GM19452 (cell line): ENCODE results near the gene LMLN.
"Not testable (repeated sequence)": the region's sequence is repeated elsewhere in the genome, so short reads cannot be mapped to it uniquely, and the experiment has no call there.

Source experiments
- ATAC-seq: cut with Tn5 transposase; IDR thresholded peaks from one replicate; pipeline ENCODE4 v1.9.1; 2021; ENCODE audit not compliant: unreplicated experiment

Gene LMLN

GRCh38 chr3:197955892-197956477 lies 4.0 kb upstream of the LMLN start:
- no peak for ATAC-seq

- ATAC-seq = no peak
Measured at GRCh38 chr3:197956626-197956988, 3.4 kb upstream of the LMLN start.

- ATAC-seq = no peak
Measured at GRCh38 chr3:197957790-197958133, 2.3 kb upstream of the LMLN start.

DNA sequence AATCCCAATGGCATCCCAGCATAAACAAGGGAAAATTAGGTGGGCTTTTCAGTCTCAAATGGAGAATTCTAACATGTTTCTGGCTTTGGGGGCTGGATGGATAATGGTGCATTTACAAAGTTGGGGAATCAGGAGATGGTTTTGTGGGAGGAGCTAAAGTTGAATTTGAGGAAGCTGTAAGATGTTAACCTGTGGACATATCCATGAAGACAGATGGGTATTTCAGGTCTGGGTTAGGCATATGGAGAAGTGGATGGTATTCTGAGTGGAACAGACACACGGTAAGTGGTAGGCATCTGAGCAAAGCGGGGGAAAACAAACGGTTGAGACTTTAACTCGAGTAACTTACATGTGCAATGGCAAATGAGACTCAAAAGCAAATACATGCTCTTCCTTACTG lies 1.7 kb upstream of the LMLN start:
- ATAC-seq = no peak

DNA sequence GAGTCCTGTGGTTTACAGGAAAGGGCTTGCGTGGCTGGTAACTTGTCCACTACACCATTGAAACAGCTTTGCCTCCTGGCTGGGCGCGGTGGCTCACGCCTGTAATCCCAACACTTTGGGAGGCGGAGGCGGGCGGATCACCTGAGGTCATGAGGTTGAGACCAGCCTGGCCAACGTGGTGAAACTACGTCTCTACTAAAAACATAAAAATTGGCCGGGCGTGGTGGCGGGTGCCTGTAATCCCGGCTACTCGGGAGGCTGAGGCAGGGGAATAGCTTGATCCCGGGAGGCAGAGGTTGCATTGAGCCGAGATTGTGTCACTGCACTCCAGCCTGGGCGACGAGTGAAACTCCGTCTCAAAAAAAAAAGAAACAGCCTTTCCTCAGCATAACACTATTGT lies 1.2 kb upstream of the LMLN start:
- not testable (repeated sequence) for ATAC-seq

GRCh38 chr3:197959500-197959890 lies 522 bp upstream of the LMLN start:
- no peak for ATAC-seq

- no peak for ATAC-seq
Measured at GRCh38 chr3:197960694-197961581, 921 bp downstream of the LMLN start.

DNA sequence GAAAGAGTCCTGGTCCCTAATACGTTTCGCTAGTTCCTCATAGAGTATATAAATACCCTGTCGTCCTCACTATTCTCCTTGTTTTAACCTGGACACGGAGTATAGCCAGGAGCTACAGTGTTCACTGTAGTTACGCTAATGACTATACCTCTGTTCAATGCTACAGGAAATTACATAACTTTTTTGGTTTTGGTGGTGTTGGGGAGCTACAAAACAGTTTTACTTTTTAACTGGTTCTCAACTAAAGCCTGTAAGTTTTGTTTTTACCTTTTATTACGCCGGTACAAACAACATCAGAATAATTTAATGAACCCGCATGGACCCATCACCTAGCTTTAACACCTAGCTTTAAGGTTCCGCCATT lies 1.5 kb downstream of the LMLN start:
- ATAC-seq = no peak

DNA sequence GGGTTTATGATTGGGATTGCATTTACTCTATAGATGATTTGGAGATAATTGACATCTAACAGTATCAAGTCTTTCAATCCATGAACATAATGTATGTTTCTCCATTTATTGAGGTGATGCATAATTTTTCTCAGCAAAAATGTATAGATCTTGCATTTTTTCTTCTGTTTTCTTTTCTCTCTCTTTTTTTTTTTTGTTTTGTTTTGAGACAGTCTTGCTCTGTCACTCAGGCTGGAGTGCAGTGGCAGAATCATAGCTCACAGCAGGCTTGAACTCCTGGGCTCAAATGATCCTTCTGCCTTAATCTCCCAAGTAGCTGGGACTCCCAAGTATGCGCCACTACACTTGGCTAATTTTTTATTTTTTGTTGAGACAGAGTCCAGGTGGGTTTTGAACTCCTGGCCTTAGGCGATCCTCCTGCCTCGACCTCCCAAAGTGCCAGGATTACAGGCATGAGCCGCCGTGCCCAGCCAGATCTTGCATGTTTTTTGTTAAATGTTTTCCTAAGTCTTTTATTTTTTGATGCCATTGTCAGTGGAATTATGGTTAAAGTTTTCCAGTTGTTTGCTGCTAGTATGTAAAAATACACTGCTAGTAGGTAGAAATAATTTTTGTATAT lies 3.1 kb downstream of the LMLN start:
- ATAC-seq = no peak

GRCh38 chr3:197967337-197967989 lies 7.4 kb downstream of the LMLN start:
- ATAC-seq = not testable (repeated sequence)

DNA sequence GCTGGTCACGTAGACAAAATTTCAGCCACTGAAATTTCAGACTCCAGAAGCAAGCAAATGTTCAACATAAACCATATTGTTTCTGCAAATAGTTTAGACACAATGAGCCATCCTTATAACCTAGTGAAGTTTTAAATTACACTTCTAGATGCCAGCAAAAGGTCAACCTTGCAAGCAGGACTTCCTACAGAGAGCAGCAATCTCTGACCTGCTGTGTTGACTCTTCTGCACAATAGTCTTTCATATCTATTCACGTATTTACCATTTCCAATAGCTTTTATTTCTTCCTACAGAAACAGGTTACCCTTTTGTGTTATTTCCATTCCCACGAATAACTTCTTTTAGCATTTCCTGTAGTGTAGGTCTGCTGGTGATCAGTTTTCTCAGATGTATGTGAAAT lies 10.6 kb downstream of the LMLN start:
- ATAC-seq = no peak

DNA sequence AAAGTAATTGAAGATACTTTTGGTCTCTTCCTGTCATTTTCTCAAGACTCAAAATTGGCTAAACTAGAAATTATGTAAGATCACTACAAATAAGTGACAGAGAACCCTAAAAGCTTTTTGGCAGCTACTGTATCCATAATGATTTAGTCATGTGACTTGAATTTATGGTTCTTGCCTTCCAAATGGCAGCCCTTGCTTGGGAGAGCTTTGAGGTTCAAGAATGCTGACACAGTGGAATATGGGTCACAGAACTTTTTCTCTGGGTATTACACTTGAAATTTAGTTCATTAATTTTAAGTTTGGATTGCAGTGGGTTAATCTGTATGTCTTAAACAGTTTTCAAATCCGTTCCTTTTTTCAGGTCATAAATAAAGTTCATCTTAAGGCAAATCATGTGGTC lies 14.0 kb downstream of the LMLN start:
- ATAC-seq = no peak

- ATAC-seq = no peak
Measured at GRCh38 chr3:197975311-197975710, 15.3 kb downstream of the LMLN start.

DNA sequence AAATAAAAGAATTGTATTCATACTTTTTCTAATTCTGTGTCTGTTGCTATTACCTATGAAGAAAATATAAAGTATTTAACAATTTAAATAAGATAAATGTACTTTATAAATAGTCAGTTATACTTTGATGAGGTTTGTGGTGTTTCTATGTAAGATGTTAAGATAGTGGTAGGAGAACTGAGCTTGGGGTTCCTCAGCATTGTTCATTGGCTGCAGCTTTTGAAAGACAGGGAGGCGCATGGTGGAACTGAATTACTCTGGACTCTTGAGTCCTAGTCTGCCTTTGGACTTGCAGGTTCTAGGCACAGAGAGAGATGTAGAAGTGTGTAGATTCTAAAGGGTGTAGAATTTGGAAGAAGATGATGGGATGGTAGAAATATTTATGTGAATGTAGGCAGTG lies 23.1 kb downstream of the LMLN start:
- no peak for ATAC-seq

GRCh38 chr3:197989651-197990050 lies 29.6 kb downstream of the LMLN start:
- ATAC-seq = no peak

DNA sequence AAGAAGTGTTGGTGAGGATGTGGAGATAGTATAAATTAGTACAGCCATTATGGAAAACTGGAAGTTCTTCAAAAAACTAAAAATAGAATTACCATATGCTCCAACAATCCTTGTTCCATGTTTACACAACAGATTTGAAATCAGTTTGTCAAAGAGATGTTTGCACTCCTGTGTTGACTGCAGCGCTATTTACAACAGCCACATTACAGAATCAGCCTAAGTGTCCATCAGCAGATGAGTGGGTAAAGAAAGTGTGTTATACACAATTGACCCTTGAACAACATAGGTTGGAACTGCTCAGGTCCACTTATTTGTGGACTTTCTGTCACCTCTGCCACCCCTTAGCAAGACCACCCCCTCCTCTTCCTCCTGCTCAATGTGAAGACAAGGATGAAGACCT lies 34.7 kb downstream of the LMLN start:
- ATAC-seq = no peak

DNA sequence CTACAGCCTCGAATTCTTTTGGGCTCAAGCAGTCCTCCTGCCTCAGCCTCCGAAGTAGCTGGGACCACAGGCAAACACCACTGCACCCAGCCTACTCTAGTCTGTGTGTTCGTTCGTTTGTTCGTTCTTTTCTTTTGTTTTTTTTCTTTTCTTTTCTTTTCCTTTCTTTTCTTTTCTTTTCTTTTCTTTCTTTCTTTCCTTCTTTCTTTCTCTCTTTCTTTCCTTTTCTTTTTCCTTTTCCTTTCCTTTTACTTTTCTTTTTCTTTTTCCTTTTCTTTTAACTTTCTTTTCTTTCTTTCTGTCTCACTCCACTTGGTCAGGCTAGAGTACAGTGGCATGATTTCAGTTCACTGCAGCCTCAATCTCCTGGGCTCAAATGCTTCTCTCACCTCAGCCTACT lies 36.8 kb downstream of the LMLN start:
- no peak for ATAC-seq

DNA sequence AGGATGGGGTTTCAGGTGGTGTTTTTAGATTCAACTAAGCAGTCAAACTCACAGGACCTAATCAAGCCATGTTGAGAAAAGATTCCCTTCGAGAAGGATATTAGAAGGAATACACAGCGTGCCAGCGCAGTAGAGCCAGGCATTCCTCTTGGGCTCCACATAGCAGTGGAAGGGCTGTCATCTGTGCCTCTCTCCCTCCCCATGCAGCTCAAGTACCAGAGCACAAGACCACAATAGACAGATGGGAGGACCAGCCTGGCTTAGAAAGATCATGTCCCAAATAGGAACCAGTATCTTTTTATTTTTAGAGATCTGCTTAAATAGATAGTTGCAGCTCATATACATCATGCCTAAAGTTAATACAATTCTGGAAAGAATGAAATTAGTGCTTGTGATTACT lies 37.9 kb downstream of the LMLN start:
- no peak for ATAC-seq

- ATAC-seq = no peak
Measured at GRCh38 chr3:198017090-198017489, 57.1 kb downstream of the LMLN start.

DNA sequence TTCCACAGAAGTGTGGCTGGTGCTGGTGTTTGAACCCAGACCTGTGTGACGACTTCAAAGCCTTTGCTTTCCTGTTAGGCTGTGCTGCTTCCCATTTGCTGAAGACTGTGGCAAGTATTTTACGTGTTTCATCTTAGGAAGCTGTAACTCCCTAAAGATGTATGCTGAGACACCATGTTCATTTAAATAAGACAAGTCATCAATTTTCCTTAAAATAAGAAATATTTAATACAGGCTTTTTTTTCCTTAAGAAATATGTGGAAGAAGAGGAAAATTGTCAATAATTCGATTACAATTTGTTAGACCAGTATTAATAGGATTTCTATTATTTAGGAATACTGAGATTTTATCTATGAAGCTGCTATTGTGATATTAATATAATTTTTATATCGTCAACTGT lies 58.4 kb downstream of the LMLN start:
- no peak for ATAC-seq

- ATAC-seq = no peak
Measured at GRCh38 chr3:198019115-198019514, 59.1 kb downstream of the LMLN start.

DNA sequence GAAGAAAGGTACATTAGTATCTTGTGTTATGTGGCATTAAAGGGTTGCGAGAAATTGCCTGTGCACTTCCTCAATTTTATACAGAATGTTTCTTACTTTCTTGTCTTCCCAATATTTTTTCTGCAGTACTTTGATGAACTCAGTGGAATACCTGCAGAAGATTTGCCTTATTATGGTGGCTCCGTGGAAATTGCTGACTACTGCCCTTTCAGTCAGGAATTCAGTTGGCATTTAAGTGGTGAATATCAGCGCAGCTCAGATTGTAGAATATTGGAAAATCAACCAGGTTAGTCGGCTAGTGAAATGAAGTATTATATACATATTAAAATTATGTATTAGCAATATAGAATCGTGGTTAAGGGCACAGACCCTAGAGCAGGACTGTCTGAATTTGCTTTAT lies 61.3 kb downstream of the LMLN start:
- ATAC-seq = no peak
